GM12891 (cell line): ENCODE data around the gene C17orf67.
A peak's percentile ranks its signal among the peaks of the same experiment; 100 is the strongest.

Experiments used
- DNase-seq: peaks from one replicate; pipeline ENCODE4 v3.0.0; 2011; ENCODE audit warnings: low spot score; ENCODE audit not compliant: insufficient read length
- FAIRE-seq: peaks from 2 replicates; lab custom pipeline; 2011; peaks lifted over from hg19 to GRCh38; lab: Jason Lieb, UNC
- PAX5 ChIP-seq: IDR thresholded peaks from 2 replicates; pipeline ENCODE4 v1.6.1; 2011; ENCODE audit warnings: low read length, moderate library complexity, mild to moderate bottlenecking; ENCODE audit not compliant: insufficient read depth, severe bottlenecking
- POLR2A ChIP-seq: IDR thresholded peaks from 2 replicates; pipeline ENCODE4 v1.6.1; 2011; ENCODE audit warnings: low read depth, low read length, control low read depth
- POLR2AphosphoS5 ChIP-seq: IDR thresholded peaks from 2 replicates; pipeline ENCODE4 v1.6.1; 2011; ENCODE audit warnings: low read depth, low read length, control low read depth
- POU2F2 ChIP-seq: IDR thresholded peaks from 2 replicates; pipeline ENCODE4 v1.6.1; 2011; ENCODE audit warnings: low read depth, mild to moderate bottlenecking, control low read depth, low read length, moderate library complexity
- SPI1 ChIP-seq: IDR thresholded peaks from 2 replicates; pipeline ENCODE4 v1.6.1; 2011; ENCODE audit warnings: low read depth, low read length, control low read depth
- TAF1 ChIP-seq: IDR thresholded peaks from 2 replicates; pipeline ENCODE4 v1.6.1; 2011; ENCODE audit warnings: low read depth, low read length, control low read depth

C17orf67 gene

DNA sequence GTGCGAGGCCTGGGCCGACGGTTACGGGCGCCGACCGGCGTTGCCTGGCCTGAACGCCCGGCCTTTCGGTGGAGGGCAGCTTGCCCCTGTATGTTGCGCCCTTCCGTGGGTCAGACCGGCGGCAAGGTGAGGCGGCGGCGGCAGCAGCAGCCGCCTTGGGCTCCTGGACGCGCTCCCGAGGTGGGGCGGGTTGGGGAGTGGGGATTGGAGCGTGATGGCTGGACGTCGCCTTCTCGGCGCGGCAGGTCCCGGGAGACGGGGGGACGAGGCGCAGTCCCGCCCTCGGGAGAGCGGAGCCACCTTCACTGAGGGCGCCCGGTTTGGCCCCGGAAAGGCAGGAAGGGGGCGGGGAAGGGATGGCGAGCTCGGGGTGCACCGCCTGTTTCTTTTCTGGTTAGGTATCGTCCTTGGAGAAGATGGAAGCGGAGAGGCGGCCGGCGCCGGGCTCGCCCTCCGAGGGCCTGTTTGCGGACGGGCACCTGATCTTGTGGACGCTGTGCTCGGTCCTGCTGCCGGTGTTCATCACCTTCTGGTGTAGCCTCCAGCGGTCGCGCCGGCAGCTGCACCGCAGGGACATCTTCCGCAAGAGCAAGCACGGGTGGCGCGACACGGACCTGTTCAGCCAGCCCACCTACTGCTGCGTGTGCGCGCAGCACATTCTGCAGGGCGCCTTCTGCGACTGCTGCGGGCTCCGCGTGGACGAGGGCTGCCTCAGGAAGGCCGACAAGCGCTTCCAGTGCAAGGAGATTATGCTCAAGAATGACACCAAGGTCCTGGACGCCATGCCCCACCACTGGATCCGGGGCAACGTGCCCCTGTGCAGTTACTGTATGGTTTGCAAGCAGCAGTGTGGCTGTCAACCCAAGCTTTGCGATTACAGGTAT, 902 bp upstream of the C17orf67 start:
- TF ChIP-seq POLR2AphosphoS5, result no peak
- TF ChIP-seq PAX5, result peak; percentile 13
- DNase-seq (peak; percentile 42), FAIRE-seq (peak; percentile 95)

DNA sequence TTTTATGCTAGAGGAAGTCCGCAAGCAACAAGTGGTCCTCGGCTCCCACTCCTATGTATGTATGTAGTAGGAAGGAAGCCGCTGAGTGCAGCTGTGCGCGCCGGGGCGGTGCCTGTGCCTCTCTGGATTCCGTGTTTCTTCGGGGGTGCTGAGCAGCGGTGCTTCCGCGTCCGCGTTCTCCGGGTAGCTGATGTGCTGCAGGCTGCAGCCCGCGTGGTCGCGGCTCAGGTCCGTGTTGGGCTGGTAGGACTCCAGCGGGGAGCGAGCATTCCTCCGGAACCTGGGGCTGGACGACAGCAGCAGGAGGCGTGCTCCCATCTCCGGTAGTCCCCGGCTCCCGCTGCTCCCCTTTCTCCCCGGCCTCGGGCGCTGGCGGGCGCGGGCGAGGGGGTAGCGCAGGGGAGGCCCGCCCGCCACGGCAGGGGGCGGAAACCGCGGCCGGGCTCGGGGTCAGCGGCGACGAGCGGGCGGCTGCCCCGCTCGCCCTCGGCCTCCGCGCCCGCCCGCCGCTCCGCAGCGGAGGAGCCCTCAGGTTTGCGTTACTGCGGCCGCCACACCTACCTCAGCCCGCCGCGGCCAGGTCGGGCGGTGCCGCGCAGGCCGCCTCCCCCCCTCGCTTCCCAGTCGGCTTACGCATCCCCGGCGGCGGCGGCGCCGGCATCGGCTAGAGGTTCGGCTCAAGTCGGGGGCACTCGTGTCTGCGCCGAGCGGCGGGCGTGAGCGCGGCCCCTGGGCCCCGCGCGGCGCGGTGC, 487 bp downstream of the C17orf67 start:
- DNase-seq, result peak; percentile 57
- TF ChIP-seq PAX5 (no peak), POU2F2 (no peak), TAF1 (no peak), POLR2AphosphoS5 (peak; percentile 55; the same call in 1 of the 2 replicates), SPI1 (no peak), POLR2A (0 out of 2 replicates have a peak, but pooled peaks have one; percentile 47)
- FAIRE-seq, result no peak

GRCh38 chr17:56832446-56832845, 1.3 kb downstream of the C17orf67 start:
- TF ChIP-seq PAX5, result no peak
- DNase-seq, result no peak
- no peak for FAIRE-seq

DNA sequence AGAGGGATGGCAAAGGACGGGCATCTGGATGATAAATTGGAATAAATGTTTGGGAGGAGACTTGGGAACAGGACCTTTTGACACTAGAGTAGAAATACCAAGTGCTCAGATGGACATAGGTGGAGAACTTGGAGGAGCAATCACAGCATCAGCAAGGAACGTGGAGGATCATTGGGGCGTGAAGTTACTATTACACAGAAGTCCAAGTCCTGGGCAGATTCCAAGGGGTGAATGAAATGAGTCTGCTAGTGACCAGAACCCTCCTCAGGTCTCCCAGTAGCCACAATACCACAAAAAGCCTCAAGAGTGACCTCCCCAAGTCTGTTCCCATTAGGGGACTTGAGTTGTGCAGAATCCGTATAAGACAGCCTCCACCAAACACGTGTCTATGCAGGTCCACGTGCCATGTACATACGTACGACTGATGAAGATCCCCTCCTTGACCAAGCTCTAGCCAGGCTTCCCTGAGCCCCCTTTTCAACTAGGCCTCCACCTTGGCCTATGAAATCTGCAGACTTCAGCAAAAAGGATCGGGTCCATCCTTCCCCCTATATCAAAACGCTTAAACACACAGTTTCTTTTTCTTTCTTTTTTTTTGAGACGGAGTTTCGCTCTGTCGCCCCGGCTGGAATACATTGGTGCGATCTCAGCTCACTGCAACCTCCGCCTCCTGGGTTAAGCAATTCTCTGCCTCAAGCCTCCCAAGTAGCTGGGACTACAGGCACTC, 2.2 kb downstream of the C17orf67 start:
- TF ChIP-seq TAF1 (no peak), POLR2A (no peak), SPI1 (no peak), PAX5 (no peak), POLR2AphosphoS5 (no peak), POU2F2 (no peak)
- DNase-seq (no peak), FAIRE-seq (no peak)

DNA sequence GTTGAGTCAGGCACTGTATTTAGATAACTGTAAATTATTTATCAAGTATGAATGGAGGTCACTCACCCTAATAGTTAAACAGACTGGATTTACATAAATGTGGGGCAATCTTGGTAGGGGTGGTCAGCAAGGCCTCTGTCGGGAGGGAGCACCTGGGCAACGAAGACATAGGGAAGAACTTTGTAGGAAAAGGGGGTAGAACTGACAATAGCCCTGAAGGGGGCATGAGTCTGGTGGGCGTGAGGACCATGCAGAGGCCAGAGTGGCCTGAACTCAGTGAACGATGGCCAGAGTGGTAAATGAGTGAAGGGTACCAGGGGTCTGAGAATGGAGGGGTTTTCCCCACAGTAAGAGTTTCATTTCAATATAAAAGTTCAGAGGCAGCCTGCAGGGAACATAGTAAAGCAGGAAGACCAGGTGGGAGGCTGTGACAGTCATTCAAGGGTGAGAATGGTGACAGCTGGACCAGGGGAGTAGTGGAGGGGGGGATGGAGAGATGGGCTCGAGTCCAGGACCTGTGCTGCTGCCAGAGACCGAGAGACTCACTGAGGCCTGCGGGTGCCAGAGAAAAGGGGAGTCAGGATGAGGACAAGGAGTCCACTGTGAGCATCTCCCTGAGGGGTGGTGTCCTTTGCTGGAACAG, 2.9 kb downstream of the C17orf67 start:
- DNase-seq, result no peak
- no peak for FAIRE-seq
- TF ChIP-seq SPI1 (no peak), PAX5 (no peak), TAF1 (no peak), POU2F2 (no peak), POLR2AphosphoS5 (no peak), POLR2A (no peak)

DNA sequence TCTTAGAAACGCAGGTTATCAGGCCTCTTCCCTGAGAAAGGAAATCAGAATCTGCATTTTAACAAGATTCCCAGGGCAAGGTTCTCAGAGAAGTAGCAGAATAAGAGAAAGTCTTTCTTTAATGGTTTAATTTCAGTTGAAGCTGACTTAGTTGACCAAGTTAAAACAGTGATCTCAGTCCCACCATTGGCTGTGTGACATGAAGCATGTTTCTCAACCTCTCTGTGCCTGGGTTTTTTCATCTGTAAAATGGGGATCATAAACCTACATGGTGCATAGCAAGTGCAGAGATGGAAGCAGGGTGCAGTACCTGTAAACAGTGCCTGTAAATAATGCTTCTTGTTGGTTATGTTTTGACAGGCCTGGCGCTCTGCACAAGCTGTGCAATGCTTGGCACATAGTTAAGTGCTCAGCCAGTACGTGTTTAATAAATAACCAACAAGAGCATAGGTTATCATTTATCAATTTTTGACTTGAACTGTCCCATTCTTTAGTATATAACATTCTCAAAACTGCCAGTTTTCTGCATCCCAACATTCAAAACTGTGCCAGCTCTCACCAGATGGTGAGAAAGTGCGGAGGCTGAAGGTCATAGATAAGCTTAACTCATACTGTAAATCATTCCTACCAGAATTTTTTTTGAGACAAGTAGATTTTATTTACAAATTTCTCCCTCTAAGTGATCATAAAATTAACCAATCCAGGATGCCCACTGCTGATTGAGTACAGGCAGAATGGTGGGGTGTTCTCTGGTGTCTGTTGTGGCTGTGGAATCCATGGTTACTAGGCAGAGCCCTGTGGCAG, 6.9 kb downstream of the C17orf67 start:
- no peak for DNase-seq
- TF ChIP-seq POLR2A, result no peak
- no peak for TF ChIP-seq PAX5
- no peak for TF ChIP-seq TAF1
- TF ChIP-seq POU2F2, result no peak
- TF ChIP-seq POLR2AphosphoS5, result no peak
- no peak for TF ChIP-seq SPI1
- no peak for FAIRE-seq

DNA sequence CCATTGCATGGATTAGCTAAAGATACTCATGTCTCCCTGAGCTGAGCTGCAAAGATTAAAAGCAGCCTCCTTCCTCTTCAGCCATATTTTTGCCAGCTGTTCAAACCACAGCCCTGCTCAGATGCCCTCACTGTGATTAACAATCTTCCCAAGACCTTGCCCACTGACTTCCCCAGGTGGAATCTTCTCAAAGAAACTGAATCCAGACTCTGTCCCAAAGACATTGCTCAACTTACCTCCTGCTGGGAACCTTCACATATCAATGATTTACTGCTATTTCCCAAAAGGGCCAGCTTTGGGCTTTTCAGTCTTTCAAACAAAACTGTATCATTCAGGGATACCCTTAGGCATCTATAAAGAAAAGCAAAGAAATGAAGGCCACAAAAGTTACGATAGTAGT, 9.2 kb downstream of the C17orf67 start:
- FAIRE-seq (no peak), DNase-seq (no peak)
- no peak for TF ChIP-seq PAX5
- no peak for TF ChIP-seq POU2F2

GRCh38 chr17:56823848-56824247, 9.9 kb downstream of the C17orf67 start:
- no peak for TF ChIP-seq POLR2AphosphoS5
- TF ChIP-seq POLR2A, result no peak
- TF ChIP-seq SPI1, result no peak
- no peak for TF ChIP-seq TAF1
- DNase-seq (no peak), FAIRE-seq (no peak)
